GM23338 (cell line): ENCODE data around the gene CRABP1. TPM values are rescaled to one million over a fixed set of nuclear protein-coding genes. Genes with fewer than 3 reads are reported as not detected.

Experiments
- ATAC-seq: fragments of 200-7000 bp; cut with Tn5 transposase; 3 replicates; pipeline ENCODE4 v1.9.1; 2020
- DNase-seq: peaks from one replicate; pipeline ENCODE4 v3.0.0-alpha.2; 2015; ENCODE audit warnings: low spot score
- H2AFZ ChIP-seq: fragments of 200-600 bp; sonication (generic); 2 replicates; pipeline ENCODE4 v1.8.0; 2016; ENCODE audit warnings: antibody characterized with exemption, mild to moderate bottlenecking, moderate library complexity
- H3F3A ChIP-seq: fragments of 200-600 bp; sonication (generic); replicated peaks from 2 replicates; pipeline ENCODE4 v1.8.0; 2017; ENCODE audit warnings: antibody characterized with exemption, mixed run types, low read depth
- H3K27ac ChIP-seq: fragments of 200-600 bp; sonication (generic); 2 replicates; pipeline ENCODE4 v1.6.1; 2016; ENCODE audit warnings: low read depth
- H3K27me3 ChIP-seq: fragments of 200-600 bp; sonication (generic); 2 replicates; pipeline ENCODE4 v1.8.0; 2016; ENCODE audit warnings: mild to moderate bottlenecking, mixed run types, moderate library complexity; ENCODE audit not compliant: insufficient read depth
- H3K36me3 ChIP-seq: fragments of 200-600 bp; sonication (generic); 2 replicates; pipeline ENCODE4 v1.8.0; 2016; ENCODE audit warnings: mild to moderate bottlenecking; ENCODE audit not compliant: insufficient read depth
- H3K4me1 ChIP-seq: fragments of 200-600 bp; sonication (generic); 2 replicates; pipeline ENCODE4 v1.8.0; 2016; ENCODE audit warnings: mild to moderate bottlenecking, moderate library complexity; ENCODE audit not compliant: insufficient read depth
- H3K4me2 ChIP-seq: fragments of 200-600 bp; sonication (generic); 2 replicates; pipeline ENCODE4 v1.7.1; 2017; ENCODE audit warnings: mixed run types
- H3K4me3 ChIP-seq: fragments of 200-600 bp; sonication (generic); 2 replicates; pipeline ENCODE4 v1.6.1; 2016; ENCODE audit warnings: mixed run types
- H3K79me2 ChIP-seq: fragments of 200-600 bp; sonication (generic); replicated peaks from 2 replicates; pipeline ENCODE4 v1.8.0; 2017; ENCODE audit warnings: mild to moderate bottlenecking; ENCODE audit not compliant: insufficient read depth
- H3K9me2 ChIP-seq: fragments of 200-600 bp; sonication (generic); 2 replicates; pipeline ENCODE4 v1.8.0; 2017; ENCODE audit not compliant: insufficient read depth
- H4K20me1 ChIP-seq: fragments of 200-600 bp; sonication (generic); replicated peaks from 2 replicates; pipeline ENCODE4 v1.8.0; 2017; ENCODE audit warnings: mild to moderate bottlenecking; ENCODE audit not compliant: insufficient read depth
- H3K27ac Mint-ChIP-seq: 2 replicates; pipeline ENCODE4 v1.8.0; 2020; ENCODE audit warnings: inconsistent platforms, mild to moderate bottlenecking, moderate library complexity, mixed read lengths
- H3K27me3 Mint-ChIP-seq: 3 replicates; pipeline ENCODE4 v1.8.0; 2022; ENCODE audit warnings: low read depth, mild to moderate bottlenecking, moderate library complexity, mixed read lengths, inconsistent platforms; ENCODE audit not compliant: insufficient read depth, poor library complexity
- H3K36me3 Mint-ChIP-seq: 3 replicates; pipeline ENCODE4 v1.8.0; 2021; ENCODE audit warnings: low read depth, mild to moderate bottlenecking, inconsistent platforms, moderate library complexity, mixed read lengths
- H3K4me1 Mint-ChIP-seq: 3 replicates; pipeline ENCODE4 v1.8.0; 2020; ENCODE audit warnings: mild to moderate bottlenecking, inconsistent platforms, mixed read lengths
- H3K4me3 Mint-ChIP-seq: 3 replicates; pipeline ENCODE4 v1.8.0; 2021; ENCODE audit warnings: moderate library complexity, mild to moderate bottlenecking, inconsistent platforms, mixed read lengths
- H3K9me3 Mint-ChIP-seq: 3 replicates; pipeline ENCODE4 v1.8.0; 2020; ENCODE audit warnings: moderate library complexity, mild to moderate bottlenecking, inconsistent platforms, mixed read lengths
- CREB1 ChIP-seq: fragments of 250-450 bp; sonication (Bioruptor Pico); IDR thresholded peaks from 2 replicates; pipeline ENCODE4 v1.5.0; 2020; ENCODE audit warnings: low read depth, mild to moderate bottlenecking, moderate library complexity
- CTCF ChIP-seq, 2 experiments: fragments of 200-600 bp in 1 of 2; sonication (generic) in 1 of 2; conservative IDR thresholded peaks; 2 replicates each; pipeline versions ENCODE4 v1.5.1 to v1.6.1; 2016 to 2017; ENCODE audit warnings: antibody characterized with exemption in 2 of 2, low read depth in 2 of 2, mild to moderate bottlenecking in 2 of 2, moderate library complexity in 1 of 2
- ETS1 ChIP-seq: IDR thresholded peaks from 2 replicates; pipeline ENCODE4 v1.6.1; 2016; ENCODE audit warnings: antibody characterized with exemption
- EZH2 ChIP-seq: fragments of 200-600 bp; sonication (generic); IDR thresholded peaks from one replicate; pipeline ENCODE4 v1.8.0; 2017; ENCODE audit warnings: antibody characterized with exemption, mild to moderate bottlenecking, low read depth; ENCODE audit not compliant: unreplicated experiment
- EZH2phosphoT487 ChIP-seq: fragments of 200-600 bp; sonication (generic); IDR thresholded peaks from one replicate; pipeline ENCODE4 v1.8.1; 2018; ENCODE audit warnings: antibody characterized with exemption; ENCODE audit not compliant: unreplicated experiment
- JUNB ChIP-seq: IDR thresholded peaks from one replicate; pipeline ENCODE4 v1.6.1; 2016; ENCODE audit warnings: antibody characterized with exemption; ENCODE audit not compliant: unreplicated experiment
- NANOG ChIP-seq: IDR thresholded peaks from 2 replicates; pipeline ENCODE4 v1.6.1; 2016; ENCODE audit warnings: antibody characterized with exemption, borderline replicate concordance
- POLR2AphosphoS5 ChIP-seq: IDR thresholded peaks from 2 replicates; pipeline ENCODE4 v1.6.1; 2016; ENCODE audit warnings: antibody characterized with exemption, low read depth
- REST ChIP-seq: IDR thresholded peaks from one replicate; pipeline ENCODE4 v1.6.1; 2018; ENCODE audit warnings: antibody characterized with exemption; ENCODE audit not compliant: unreplicated experiment
- STAT1 ChIP-seq: IDR thresholded peaks from one replicate; pipeline ENCODE4 v1.6.1; 2016; ENCODE audit warnings: antibody characterized with exemption; ENCODE audit not compliant: unreplicated experiment
- ZNF114 ChIP-seq: fragments of 250-450 bp; sonication (Bioruptor Pico); IDR thresholded peaks from 2 replicates; pipeline ENCODE4 v1.5.0; 2020; ENCODE audit warnings: mild to moderate bottlenecking, moderate library complexity
- ZNF331 ChIP-seq: fragments of 250-450 bp; sonication (Bioruptor Pico); IDR thresholded peaks from 2 replicates; pipeline ENCODE4 v1.5.0; 2020; ENCODE audit warnings: low read depth, mild to moderate bottlenecking, moderate library complexity
- ZNF462 ChIP-seq: fragments of 250-450 bp; sonication (Bioruptor Pico); IDR thresholded peaks from 2 replicates; pipeline ENCODE4 v1.5.0; 2020; ENCODE audit warnings: mild to moderate bottlenecking, moderate library complexity
- polyA plus RNA-seq: library from polyadenylated mRNA; unstranded; fragments of >200 nt; fragmentation: Nextera tagmentation; extraction: Ambion mirVana; gene quantifications from 2 replicates; pipeline ENCODE4 v1.2.1, GENCODE V29; 2016
- total RNA-seq: library from RNA; depleted of rRNA; stranded (reverse); fragments of >200 nt; shearing (Covaris generic); gene quantifications from 2 replicates; pipeline ENCODE4 v1.2.3, GENCODE V29; 2014

Gene CRABP1
- total and polyA plus RNA-seq, 2 experiments from 2014 or later: 156 to 522 TPM

GRCh38 chr15:78396186-78396814, 56.1 kb downstream of the CRABP1 start:
- H3F3A ChIP-seq: no peaks in the 10 kb centered on the region
- H3K4me2 ChIP-seq: no peak overlapping the region
- Mint-ChIP-seq H3K4me1 (peaks cover 44% of the 10 kb centered on the region), H3K27me3 (peaks cover 1% of the 10 kb centered on the region), H3K36me3 (no peaks in the 10 kb centered on the region), H3K9me3 (no peaks in the 10 kb centered on the region), H3K4me3 (no peak overlapping the region), H3K27ac (no peak overlapping the region)
- 0 out of 2 replicates have a peak, but pooled peaks cover 3% of the 10 kb centered on the region for H3K9me2 ChIP-seq
- no peaks in the 10 kb centered on the region for H3K79me2 ChIP-seq
- H2AFZ ChIP-seq: no peak overlapping the region; the same call in 1 of the 2 replicates
- no peaks in the 10 kb centered on the region for H4K20me1 ChIP-seq
- H3K27ac ChIP-seq: no peak overlapping the region
- H3K36me3 ChIP-seq: no peaks in the 10 kb centered on the region
- ATAC-seq: no peak
- H3K4me3 ChIP-seq: no peak overlapping the region
- H3K27me3 ChIP-seq: no peaks in the 10 kb centered on the region
- no peak for TF ChIP-seq EZH2
- TF ChIP-seq ZNF462 (CRISPR knock-in tag): no peak
- TF ChIP-seq ZNF331: no peak
- TF ChIP-seq REST: no peak
- no peak for TF ChIP-seq STAT1
- no peak for TF ChIP-seq EZH2phosphoT487
- TF ChIP-seq JUNB: no peak
- no peak for TF ChIP-seq ZNF114 (CRISPR knock-in tag)
- TF ChIP-seq CREB1: no peak
- TF ChIP-seq CTCF (conservative IDR thresholded peaks at IDR 0.05; ENCODE audit: low read depth in 2 of 2): no peak
- TF ChIP-seq ETS1: no peak
- TF ChIP-seq POLR2AphosphoS5: no peak
- TF ChIP-seq NANOG: no peak
- no peak for DNase-seq
- peaks cover 16% of the 10 kb centered on the region for H3K4me1 ChIP-seq
